OCI-LY3 (cell line): ENCODE results near the gene SHCBP1L.

Source experiments
- EZH2phosphoT487 ChIP-seq: fragments of 200-600 bp; shearing (Covaris generic); IDR thresholded peaks from 2 replicates; pipeline ENCODE4 v1.6.1; 2018; ENCODE audit warnings: antibody characterized with exemption, mixed run types, low read depth
- TF ChIP-seq, protein P1 (sequence below): fragments of 200-600, 300-600 bp; sonication (generic); IDR thresholded peaks from 2 replicates; pipeline ENCODE4 v1.5.1; 2014; ENCODE audit warnings: antibody characterized with exemption, low read length, low read depth

DNA sequence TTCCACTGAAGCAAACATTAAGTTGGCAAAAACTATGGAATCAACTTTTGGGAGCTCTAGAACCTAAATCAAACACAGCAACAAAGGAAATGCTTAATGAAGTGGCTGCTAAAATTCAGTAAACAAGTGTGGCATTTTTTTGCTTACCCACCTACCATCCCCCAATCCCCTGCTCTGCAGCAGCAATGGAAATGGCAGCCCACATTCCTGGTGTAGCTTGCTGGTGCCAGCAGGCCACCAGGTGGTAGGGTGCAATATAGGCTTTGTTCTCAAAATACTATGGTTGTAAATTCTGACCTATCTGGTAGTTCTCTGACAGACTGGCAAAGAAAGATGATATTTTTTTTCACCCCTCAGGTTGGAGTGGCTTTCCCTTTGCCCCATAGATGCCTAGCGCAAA, 42.8 kb downstream of the SHCBP1L start:
- TF ChIP-seq, protein P1, sequence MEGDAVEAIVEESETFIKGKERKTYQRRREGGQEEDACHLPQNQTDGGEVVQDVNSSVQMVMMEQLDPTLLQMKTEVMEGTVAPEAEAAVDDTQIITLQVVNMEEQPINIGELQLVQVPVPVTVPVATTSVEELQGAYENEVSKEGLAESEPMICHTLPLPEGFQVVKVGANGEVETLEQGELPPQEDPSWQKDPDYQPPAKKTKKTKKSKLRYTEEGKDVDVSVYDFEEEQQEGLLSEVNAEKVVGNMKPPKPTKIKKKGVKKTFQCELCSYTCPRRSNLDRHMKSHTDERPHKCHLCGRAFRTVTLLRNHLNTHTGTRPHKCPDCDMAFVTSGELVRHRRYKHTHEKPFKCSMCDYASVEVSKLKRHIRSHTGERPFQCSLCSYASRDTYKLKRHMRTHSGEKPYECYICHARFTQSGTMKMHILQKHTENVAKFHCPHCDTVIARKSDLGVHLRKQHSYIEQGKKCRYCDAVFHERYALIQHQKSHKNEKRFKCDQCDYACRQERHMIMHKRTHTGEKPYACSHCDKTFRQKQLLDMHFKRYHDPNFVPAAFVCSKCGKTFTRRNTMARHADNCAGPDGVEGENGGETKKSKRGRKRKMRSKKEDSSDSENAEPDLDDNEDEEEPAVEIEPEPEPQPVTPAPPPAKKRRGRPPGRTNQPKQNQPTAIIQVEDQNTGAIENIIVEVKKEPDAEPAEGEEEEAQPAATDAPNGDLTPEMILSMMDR: peak; percentile 14; the same call in 1 of the 2 replicates
- no peak for TF ChIP-seq EZH2phosphoT487
